ENCODE measurements around the gene ZNF488.

DNA sequence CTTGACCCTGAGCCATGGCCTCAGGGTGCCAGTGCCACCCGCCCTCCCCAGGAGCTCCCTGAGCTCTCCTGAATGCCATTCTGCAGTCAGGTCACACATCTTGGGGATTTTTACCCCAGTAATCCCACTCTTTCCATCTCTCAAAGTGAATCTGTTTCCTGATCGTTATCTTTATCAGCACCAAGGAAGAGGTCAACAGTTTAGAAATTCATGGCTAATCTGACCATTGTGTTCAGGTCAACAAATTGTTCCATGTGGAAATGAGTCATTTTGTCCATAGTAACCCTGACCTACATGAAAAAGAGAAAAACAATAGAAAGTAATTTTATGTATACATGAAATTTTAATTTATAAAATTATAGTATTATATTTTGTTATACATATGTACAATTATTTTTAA is 28.8 kb upstream of the ZNF488 start:
- TF ChIP-seq EZH2 (IDR thresholded peaks at IDR 0.05; ENCODE audit: borderline replicate concordance, low read length) (no peak), CTCF (IDR thresholded peaks at IDR 0.05; ENCODE audit: low read length) (no peak)
